Lower lobe of right lung (tissue), 2 donors: ENCODE results near the gene HYI. TPM values are rescaled to one million over a fixed set of nuclear protein-coding genes. Genes with fewer than 3 reads are reported as not detected.
A peak's percentile ranks its signal among the peaks of the same experiment; 100 is the strongest.

Experiments
- ATAC-seq, 2 donors: fragments of 200-7000 bp; cut with Tn5 transposase; one replicate each; pipeline ENCODE4 v1.9.1; 2020 to 2022; ENCODE audit warnings: mild to moderate bottlenecking in 2 of 2, moderate library complexity in 2 of 2
- DNase-seq: peaks from one replicate; pipeline ENCODE4 v3.0.0-alpha.2; 2020
- H3K27ac ChIP-seq: fragments of 200-600 bp; one replicate; pipeline ENCODE4 v1.8.0; 2022
- H3K27me3 ChIP-seq: fragments of 200-600 bp; one replicate; pipeline ENCODE4 v1.8.0; 2022; ENCODE audit warnings: low read depth
- H3K36me3 ChIP-seq: fragments of 200-600 bp; one replicate; pipeline ENCODE4 v1.8.0; 2022; ENCODE audit warnings: mild to moderate bottlenecking
- H3K4me1 ChIP-seq: fragments of 200-600 bp; one replicate; pipeline ENCODE4 v1.8.0; 2022
- H3K4me3 ChIP-seq: fragments of 200-600 bp; one replicate; pipeline ENCODE4 v1.8.0; 2022; ENCODE audit warnings: mild to moderate bottlenecking
- H3K9me3 ChIP-seq: fragments of 200-600 bp; one replicate; pipeline ENCODE4 v1.8.0; 2022
- CTCF ChIP-seq: fragments of 200-600 bp; IDR thresholded peaks from one replicate; pipeline ENCODE4 v1.8.0; 2022; ENCODE audit warnings: antibody characterized with exemption, mild to moderate bottlenecking
- intact Hi-C: fragments of 100-400 bp; cut with DNase I; formaldehyde crosslinking; loops from one replicate; pipeline ENCODE4 v1.11.0; 2022
- total RNA-seq: library from RNA; stranded (reverse); fragmentation: NEBNext Ultra II Directional; extraction: Animal tissue kit (Norgen Biotek cat#: 25700); gene quantifications from one replicate; pipeline ENCODE4 v1.2.1, GENCODE V29; 2021
- donor health status: DM: no; HTN: yes; CAD: no; lungs with severe emphysema.

Gene HYI
- total RNA-seq, 1 donor from 2014 or later: 67.7 TPM

GRCh38 chr1:43435146-43436145, 18.3 kb downstream of the HYI start:
- peak; percentile 44 to 49 for ATAC-seq
- H3K4me1 ChIP-seq: peaks cover 17% of the 10 kb centered on the region
- no peak for DNase-seq

GRCh38 chr1:43434256-43434655, 19.5 kb downstream of the HYI start:
- H3K4me1 ChIP-seq: peaks cover 17% of the 10 kb centered on the region
- peaks cover 97% of the 10 kb centered on the region for H3K36me3 ChIP-seq
- DNase-seq (no peak), ATAC-seq (no peak)
- no peaks in the 10 kb centered on the region for H3K27me3 ChIP-seq
- no peak overlapping the region for H3K4me3 ChIP-seq
- intact Hi-C loops: no loop called here
- no peak for TF ChIP-seq CTCF
- H3K9me3 ChIP-seq: no peaks in the 10 kb centered on the region
- no peak overlapping the region for H3K27ac ChIP-seq

More at GRCh38 chr1:43435146-43436145, 18.3 kb downstream of the HYI start:
- no peak for TF ChIP-seq CTCF
- no peaks in the 10 kb centered on the region for H3K27me3 ChIP-seq
- no peaks in the 10 kb centered on the region for H3K9me3 ChIP-seq
- H3K4me3 ChIP-seq: no peak overlapping the region
- intact Hi-C loops: no loop called here
- H3K27ac ChIP-seq: peak overlapping the region; percentile 31
- H3K36me3 ChIP-seq: peaks cover 97% of the 10 kb centered on the region

- Histone ChIP-seq H3K4me3 (no peak overlapping the region), H3K4me1 (peaks cover 17% of the 10 kb centered on the region), H3K27me3 (no peaks in the 10 kb centered on the region), H3K36me3 (peaks cover 97% of the 10 kb centered on the region), H3K27ac (no peak overlapping the region), H3K9me3 (no peaks in the 10 kb centered on the region)
- DNase-seq (no peak), ATAC-seq (no peak)
- intact Hi-C loops: no loop called here
- no peak for TF ChIP-seq CTCF
These were observed 20.8 kb downstream of the HYI start for GRCh38 chr1:43432907-43433306.

GRCh38 chr1:43432171-43432860, 21.4 kb downstream of the HYI start:
- peaks cover 17% of the 10 kb centered on the region for H3K4me1 ChIP-seq
- no peaks in the 10 kb centered on the region for H3K9me3 ChIP-seq
- intact Hi-C loops: no loop called here
- H3K4me3 ChIP-seq: no peak overlapping the region
- no peak for TF ChIP-seq CTCF
- no peak overlapping the region for H3K27ac ChIP-seq
- DNase-seq: no peak
- H3K36me3 ChIP-seq: peaks cover 97% of the 10 kb centered on the region
- no peaks in the 10 kb centered on the region for H3K27me3 ChIP-seq
- no peak for ATAC-seq

- no peak overlapping the region for H3K4me3 ChIP-seq
- no peak for TF ChIP-seq CTCF
- peaks cover 12% of the 10 kb centered on the region for H3K4me1 ChIP-seq
- H3K9me3 ChIP-seq: no peaks in the 10 kb centered on the region
- DNase-seq (no peak), ATAC-seq (no peak)
- intact Hi-C loops: no loop called here
- H3K36me3 ChIP-seq: peaks cover 98% of the 10 kb centered on the region
- no peak overlapping the region for H3K27ac ChIP-seq
- no peaks in the 10 kb centered on the region for H3K27me3 ChIP-seq
These were observed 22.1 kb downstream of the HYI start for GRCh38 chr1:43431676-43432075.
